SKM-1 treated with dmso at 0.1 percent for 144 hours (cell line): ENCODE data around the gene B3GNT9.

Source experiments
- DNase-seq: peaks from one replicate; lab custom pipeline; 2025; ENCODE audit not compliant: unreplicated experiment; lab: John Stamatoyannopoulos, UW

B3GNT9 gene, protein sequence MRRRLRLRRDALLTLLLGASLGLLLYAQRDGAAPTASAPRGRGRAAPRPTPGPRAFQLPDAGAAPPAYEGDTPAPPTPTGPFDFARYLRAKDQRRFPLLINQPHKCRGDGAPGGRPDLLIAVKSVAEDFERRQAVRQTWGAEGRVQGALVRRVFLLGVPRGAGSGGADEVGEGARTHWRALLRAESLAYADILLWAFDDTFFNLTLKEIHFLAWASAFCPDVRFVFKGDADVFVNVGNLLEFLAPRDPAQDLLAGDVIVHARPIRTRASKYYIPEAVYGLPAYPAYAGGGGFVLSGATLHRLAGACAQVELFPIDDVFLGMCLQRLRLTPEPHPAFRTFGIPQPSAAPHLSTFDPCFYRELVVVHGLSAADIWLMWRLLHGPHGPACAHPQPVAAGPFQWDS

DNA sequence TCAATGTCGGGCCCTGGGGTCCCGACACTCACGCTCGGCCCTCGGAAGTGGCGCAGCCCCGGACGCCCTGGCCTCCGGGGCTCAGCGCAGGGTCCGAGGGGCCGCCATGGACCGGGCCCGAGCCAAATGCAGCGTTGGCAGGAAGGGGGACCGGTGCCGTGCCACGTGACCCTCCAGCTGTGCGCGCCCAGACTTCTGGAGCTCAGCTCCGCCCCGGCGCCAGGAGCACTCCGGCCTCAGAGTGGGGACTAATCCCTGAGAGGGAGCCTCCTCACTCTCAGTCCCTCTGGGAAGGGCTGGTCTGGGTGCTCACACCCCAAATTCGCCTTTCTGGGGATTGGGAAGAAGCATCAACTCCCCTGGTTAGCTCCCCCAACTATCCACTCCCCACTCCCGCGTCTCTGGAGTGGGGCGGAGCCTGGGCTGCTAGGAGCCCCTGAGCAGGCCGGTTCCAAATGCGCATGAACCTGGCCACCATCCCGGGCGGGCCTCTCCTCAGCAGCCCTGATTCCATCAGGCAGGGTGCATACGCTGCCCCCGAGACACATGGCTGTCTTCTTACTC, at the start of gene B3GNT9:
Gene B3GNT9 (minus strand): TSS at position 166 of the 564 bp plus-strand sequence. CDS start 513 bp downstream, outside the sequence.
- DNase-seq: no peak

DNA sequence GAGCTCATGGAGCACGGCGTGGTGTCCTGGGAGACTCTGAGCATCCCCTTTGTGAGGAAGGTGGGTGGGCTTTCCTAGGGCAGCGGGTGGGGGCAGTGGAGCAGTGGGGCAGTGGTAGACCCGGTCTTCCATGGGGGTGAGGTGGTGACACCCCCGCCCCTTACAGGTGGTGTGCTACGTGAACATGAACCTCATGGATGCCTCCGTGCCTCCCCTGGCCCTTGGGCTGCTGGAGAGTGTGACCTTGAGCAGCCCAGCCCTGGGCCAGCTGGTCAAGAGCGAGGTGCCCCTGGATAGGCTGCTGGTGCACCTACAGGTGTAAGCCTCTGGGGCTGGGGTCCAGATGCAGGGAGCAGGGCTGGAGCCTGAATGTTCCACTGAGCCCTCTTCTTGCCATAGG, 49.7 kb upstream of the B3GNT9 start:
- DNase-seq: no peak

DNA sequence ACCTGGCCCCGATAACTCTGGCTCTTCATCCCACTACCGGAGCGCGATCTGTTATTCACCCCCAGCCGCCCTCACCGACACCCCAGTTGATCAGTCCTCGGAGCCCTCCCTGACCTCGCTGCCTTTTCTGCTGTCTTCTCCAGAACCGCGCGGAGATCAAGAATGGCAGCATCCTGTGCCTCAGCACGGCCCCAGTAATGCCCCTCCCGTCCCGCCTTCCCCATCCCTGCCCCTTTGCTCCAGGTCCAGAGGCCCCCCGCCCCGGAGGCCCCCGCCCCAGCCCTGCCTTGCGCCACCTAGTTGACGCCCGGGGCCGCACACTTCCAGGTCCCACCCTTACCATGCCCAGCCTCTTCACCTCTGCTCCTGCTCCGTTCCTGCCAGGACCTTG, 49.0 kb upstream of the B3GNT9 start:
- DNase-seq: no peak

DNA sequence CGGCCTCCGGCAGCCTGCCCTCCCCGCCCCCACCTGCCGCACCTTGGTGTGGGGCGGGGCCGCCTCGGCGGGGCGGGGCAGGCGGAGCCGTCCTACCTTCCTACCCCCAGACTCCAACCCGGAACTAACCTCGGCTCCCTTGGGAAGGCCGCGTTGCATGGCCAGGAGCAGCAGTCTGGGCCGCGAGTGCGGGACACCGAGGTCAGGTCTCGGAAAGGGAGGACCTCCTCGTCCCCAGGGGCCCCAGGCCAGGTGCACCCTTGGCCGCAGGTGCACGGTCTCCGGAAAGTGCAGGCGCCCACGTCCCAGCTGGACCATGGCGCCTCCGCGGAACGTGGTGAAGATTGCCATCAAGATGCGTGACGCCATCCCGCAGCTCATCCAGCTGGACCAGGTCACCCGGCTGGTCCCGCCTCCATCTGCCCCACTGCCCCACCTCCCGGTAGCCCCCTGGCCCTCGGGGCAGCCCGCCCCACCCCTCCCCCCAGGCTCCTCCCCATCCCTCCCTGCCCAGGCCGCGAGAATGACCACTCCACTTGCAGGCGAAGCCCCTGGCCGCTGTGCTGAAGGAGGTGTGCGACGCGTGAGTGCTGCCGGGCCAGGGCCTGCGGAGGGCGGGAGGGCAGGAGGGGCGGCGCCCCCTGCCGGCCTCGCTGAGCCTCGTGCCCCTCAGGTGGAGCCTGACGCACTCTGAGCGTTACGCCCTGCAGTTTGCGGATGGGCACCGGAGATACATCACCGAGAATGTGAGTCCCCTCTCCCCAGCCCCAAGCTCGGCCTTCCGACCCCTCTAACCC, 48.4 kb upstream of the B3GNT9 start, which contains the start of gene ELMO3:
Gene ELMO3 (plus strand): TSS at position 121 of the 797 bp plus-strand sequence. CDS start 196 bp downstream, at position 317.
- no peak for DNase-seq

DNA sequence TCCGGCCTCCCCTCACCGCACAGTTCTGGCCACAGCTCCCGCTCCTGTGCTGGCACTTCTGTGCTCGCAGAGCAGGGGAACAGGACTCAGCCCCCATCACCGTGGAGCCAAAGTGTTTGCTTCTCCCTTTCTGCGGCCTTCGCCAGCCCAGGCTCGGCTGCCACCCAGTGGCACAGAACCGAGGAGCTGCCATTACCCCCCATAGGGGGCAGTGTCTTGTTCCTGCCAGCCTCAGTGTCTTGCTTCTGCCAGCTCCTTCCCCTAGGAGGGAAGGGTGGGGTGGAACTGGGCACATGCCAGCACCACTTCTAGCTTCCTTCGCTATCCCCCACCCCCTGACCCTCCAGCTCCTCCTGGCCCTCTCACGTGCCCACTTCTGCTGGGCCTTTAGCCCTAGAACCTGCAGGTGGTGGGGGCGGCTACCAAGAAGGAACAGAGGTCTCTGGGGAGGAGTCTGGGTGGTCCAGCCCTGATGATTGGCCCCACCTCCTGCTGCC, 47.5 kb upstream of the B3GNT9 start:
- DNase-seq: no peak

DNA sequence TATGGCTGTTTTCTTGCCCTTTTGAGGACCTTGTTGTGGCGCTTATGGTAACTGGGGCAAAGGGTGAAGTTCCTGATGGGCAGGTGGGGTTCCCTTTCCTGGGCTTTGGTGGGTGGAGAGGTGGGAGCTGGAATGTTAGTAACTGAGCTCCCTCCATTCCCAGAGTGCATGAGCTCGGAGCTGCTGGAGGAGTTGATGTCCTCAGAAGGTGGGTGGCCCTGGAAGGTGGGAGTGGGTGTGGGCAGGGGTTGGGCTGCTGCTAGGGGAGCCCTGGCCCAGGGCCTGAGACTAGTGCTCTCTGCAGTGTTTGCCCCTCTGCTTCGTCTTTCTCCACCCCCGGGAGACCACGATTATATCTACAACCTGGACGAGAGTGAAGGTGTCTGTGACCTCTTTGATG, 46.9 kb upstream of the B3GNT9 start:
- no peak for DNase-seq

DNA sequence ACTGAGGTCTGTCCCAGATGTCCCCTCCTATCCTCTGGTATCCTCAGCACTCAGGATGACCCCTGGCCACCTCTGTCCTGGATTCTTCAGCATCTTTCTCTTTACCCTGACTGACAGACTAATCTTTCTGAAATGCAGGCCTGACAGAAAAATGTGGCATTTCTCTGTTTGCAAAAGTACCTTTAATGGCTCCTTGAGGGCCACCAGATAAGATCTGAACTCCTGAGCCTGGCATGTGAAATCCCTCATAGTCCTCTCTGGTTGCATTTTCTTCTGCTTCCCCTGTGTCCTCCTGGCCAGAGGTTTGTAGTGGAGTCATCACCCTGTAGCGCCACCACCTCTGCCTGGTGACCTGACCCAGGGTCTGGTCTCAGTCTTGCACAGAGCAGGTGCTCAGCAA, 46.1 kb upstream of the B3GNT9 start:
- DNase-seq: no peak

DNA sequence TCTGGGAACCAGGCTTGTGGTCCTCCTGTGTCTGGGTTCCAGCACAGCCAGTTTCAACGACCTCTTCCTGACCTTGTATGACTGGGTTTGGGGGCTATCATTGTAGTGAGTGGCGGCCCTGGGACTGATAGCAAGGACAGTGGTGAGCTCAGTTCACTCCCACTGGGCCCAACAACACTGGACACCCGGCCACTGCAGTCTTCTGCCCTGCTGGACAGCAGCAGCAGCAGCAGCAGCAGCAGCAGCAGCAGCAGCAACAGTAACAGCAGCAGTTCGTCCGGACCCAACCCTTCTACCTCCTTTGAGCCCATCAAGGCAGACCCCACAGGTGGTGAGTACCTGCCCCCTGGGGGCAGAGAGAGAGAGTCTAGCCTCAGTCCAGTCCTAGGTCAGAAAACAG, 44.9 kb upstream of the B3GNT9 start:
- DNase-seq: no peak

DNA sequence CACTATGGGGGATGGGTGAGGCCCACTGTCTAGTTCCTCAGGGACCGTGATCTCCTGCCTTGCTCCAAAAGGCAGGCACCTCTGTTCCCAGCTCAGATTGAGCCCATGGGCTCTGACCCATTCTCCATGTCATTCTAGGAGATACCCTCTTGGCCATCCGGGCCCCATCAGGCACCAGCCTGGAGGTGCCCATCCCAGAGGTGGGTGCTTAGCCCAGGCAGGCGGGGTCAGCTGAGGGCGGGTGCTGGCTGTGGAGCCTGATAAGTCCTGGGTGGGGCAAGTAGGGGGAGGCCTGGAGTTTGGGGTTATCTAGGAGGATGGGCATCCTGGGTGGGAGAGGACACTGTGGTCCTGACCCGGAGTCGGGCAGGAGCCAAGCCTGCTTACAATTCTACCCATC, 43.5 kb upstream of the B3GNT9 start:
- no peak for DNase-seq

DNA sequence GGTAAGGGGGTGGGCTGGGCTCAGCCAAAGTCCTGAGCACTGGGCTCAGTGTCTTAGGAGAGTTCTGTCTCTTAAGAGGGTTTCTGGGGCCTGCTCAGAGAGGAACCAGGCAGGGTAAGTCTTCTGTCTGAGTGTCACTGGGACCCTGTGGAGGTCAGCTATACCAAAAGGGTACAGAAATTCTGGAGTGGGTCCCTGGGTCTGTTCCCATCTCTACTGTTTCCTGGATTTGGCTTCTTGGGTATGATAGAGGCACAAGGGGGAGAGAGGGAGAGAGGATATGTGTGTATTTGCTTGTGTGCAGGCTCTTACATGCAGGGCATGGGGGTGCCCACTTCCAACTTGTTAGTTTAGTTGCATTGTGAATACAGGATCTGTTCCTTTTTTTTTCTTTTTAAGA, 42.7 kb upstream of the B3GNT9 start:
- DNase-seq: no peak

DNA sequence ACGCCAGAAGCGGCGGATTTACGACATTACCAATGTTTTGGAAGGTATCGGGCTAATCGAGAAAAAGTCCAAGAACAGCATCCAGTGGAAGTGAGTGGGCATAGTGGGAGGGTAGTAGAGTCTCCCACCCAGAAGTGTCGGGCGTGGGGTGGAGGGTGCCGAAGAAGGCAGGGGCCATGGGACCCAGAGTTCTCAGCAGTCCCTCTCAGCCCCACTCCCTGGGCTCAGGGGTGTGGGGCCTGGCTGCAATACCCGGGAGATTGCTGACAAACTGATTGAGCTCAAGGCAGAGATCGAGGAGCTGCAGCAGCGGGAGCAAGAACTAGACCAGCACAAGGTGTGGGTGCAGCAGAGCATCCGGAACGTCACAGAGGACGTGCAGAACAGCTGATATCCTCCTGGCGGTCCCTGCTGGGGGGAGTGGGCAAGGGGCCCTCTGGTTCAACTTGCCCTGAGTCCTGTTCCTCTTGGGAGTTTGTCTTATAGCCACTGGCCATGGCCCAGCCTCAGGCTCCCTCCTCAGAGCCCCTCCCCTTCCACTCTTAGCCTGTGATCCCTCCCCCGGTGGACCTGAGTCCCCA, 42.1 kb upstream of the B3GNT9 start:
- DNase-seq: no peak

DNA sequence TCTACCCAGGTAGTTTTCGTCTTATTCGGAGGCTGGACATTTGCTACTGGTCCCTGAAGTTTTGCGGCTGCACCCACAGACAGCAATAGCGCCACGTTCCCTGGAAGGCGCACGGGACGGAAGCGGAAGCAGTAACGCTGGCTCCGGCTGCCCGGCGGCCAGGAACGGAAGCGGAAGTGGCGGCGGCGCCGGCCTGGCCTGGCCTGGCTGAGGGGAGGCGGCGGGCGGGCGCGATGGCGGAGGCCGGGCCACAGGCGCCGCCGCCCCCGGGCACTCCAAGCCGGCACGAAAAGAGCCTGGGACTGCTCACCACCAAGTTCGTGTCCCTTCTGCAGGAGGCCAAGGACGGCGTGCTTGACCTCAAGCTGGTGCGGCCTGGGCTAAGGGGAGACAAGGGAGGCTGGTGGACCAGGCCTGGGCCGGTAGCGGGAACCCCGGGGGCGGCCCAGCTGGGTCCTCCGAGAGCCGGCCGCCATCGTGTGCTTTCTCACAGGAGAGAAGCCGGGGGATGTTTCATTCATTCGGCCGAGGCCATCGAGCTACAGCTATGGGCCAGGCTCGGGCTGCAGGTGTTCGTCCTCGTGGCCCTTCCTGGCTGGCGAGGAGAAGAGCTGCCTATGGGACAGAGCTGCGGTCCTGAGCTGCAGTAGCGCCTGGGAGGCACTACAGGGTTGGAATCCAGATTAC, 41.3 kb upstream of the B3GNT9 start, which contains the start of gene E2F4:
Gene E2F4 (plus strand): TSS at position 161 of the 687 bp plus-strand sequence. CDS start 73 bp downstream, at position 234.
- peak; percentile 92 for DNase-seq

DNA sequence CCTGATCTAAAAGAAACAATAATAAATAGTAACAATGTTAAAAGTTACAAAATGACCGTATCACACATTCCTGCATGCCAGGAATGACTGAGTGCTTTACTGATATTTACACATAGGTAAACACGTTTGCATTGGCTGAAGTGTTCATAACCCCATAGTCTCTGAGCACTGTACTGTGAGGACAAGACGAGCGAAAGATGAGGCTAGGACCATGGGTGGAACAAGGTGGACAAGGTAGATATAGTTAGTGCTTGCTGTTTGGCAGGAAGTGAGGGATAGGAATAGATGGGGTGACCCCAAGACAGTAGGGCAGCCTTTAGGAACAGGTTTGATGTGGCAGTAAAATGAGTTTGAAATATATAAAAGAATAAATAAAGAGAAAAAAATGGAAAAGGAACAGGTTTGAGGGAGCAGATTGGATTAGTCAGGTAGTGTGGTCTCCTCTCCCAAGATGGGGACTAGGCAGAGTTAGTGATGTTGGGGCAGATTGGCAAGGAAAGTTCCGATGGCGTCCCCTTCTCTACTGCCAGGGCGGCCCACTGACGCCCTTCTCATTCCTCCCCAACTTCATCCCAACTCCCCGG, 40.7 kb upstream of the B3GNT9 start:
- DNase-seq: no peak

DNA sequence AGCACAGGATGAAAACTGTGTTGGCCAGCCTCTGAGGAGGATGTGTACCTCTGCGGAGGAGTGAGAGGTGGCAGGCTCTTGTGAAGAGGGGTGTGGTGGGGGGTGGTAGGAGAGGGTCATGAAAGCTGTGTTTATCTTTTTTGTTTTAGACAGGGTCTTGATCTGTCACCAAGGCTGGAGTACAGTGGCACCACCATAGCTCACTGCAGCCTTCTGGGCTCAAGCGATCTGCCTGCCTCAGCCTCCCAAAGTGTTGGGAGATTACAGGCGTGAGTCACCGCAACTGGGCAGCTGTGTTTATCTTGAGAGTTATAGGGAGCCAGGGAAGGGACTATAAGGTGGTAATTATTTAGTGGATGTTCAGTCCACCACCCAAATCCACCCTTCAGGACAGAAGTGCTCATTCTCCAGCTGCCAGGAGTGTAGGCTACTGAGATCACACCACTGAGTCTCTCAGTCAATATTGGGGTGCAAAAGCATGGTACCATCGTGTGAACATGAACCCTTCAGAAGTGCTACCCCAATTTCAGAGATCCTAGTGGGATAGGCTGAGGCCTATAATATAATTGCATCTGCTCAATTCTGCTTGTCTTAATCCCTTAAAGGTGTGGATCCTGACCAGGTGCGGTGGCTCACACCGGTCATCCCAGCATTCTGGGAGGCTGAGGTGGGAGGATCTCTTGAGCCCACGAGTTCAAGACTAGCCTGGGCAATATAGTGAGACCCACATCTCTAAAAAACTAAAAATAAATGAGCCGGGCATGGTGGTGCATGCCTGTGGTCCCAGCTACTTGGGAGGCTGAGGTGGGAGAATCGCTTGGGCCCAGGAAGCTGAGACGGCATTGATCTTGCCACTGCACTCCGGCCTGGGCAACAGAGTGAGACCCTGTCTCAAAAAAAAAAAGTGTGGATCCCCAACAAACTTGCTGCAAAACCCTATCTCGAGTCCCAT, 39.9 kb upstream of the B3GNT9 start:
- no peak for DNase-seq

DNA sequence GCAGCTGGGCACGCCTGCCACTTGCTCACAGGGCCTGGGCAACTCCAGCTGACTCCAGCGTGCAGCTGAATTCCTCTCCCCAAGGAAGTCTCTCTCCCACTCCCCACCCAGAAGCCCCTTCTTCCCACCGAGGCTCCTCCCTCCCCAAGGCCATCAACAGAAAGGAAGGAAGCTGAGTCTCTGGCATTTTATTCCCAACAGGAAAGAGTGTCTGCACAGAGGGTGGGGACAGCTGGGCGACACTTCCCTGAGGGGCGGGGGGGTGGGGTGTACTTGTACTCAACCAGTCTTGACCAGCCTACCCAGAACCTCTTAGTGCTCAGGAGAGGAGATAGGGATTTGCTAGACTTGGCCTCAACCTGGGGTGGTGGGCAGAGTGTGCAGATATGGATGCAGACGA, 39.2 kb upstream of the B3GNT9 start, which contains the start of gene EXOC3L1:
Gene EXOC3L1 (minus strand): TSS at position 96 of the 400 bp plus-strand sequence. CDS start 460 bp downstream, outside the sequence.
- no peak for DNase-seq

DNA sequence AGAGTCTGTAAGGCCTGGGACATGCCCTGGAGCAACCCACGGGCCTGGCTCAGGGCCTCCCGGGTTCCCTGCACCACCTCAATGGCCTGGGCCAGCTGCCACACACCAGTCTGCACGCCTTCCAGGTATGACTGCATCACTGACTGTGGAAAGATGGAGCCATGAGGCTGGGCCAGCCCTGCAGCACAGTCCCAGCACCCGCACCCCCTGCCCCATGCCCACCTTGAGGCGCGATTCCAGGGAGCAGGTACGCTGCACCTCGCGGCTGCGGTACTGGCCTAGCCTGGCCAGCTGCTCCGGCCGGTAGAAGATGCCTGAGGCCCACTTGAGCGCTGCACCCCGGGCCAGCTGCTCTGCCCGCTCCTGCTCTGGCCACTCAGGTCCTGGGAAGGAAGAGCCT, 38.0 kb upstream of the B3GNT9 start:
- DNase-seq: no peak

DNA sequence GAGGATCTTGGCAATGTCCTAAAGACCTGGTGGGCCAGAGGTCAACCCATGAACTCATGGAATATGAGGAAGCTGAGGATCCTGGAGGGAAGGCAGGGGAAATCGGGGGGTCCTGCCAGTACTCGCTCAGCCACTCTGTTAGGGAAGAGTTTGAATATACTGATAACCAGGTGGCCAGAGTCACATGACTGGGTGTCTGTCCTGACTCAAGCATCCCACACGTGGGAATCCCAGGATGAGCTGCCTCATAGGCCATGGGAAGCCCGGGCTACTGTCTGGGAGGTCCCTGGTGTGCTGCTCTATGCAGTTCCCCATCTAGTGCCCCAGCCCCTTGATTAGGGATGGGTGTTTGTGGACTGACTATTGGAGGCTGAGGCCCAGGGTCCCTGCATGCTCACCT, 37.5 kb upstream of the B3GNT9 start:
- no peak for DNase-seq

DNA sequence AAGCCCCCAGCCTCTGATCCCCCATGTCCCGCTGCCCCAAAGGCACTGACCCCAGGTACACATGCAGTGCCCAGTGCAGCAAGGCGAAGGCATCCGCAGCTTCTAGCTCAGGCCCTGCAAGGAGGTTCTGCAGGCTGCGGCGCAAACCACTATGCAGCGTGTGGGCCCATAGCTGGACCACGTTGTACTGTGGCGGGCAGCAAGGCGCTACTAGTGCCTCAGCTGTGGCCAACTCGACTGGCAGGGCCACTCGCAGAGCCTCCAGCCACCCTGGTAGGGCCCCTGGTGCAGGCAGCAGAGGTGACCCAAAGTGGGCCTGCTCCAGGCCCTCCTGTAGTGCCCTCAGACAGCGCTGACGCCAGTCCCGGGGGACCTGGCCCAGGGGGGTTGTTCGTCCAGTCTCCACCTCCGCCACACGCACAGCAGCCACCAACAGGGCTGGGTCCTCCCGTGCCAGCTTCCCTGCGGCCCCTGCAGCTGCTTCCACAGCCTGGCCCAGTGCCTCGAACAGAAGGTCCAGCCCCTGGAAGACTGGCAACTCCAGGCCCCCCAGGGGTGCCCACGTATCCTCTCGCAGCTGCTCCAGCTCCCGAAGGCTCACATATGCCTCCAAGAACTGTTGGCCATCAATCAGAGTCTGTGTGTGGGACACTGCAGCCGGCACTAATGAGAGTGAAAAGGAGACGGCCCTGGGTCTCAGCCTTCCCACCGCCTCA, 36.5 kb upstream of the B3GNT9 start:
- DNase-seq: no peak
